SK-N-SH (cell line): ENCODE data around the gene TRIM9. TPM values are rescaled to one million over a fixed set of nuclear protein-coding genes. Genes with fewer than 3 reads are reported as not detected.

Experiments used
- CTCF ChIA-PET: fragments of 300-600, 350-600 bp; formaldehyde crosslinking; extraction: SDS; loops from one replicate; lab custom pipeline; 2021; lab: Yijun Ruan, JAX
- POLR2A ChIA-PET: fragments of 350-600 bp; sonication (Branson Sonifier 250); formaldehyde crosslinking; extraction: SDS; loops from one replicate; lab custom pipeline; 2020; ENCODE audit warnings: antibody characterized with exemption, inconsistent platforms; lab: Yijun Ruan, JAX
- DNase-seq: peaks from one replicate; pipeline ENCODE4 v3.0.0; 2012
- H2AFZ ChIP-seq: fragments of 200-600 bp; sonication (generic); 2 replicates; pipeline ENCODE4 v1.8.1; 2016; ENCODE audit warnings: antibody characterized with exemption, mild to moderate bottlenecking, low read depth
- H3F3A ChIP-seq: fragments of 200-600 bp; sonication (generic); replicated peaks from 2 replicates; pipeline ENCODE3; 2016; ENCODE audit warnings: antibody characterized with exemption, mild to moderate bottlenecking; ENCODE audit not compliant: insufficient read depth
- H3K27ac ChIP-seq, 2 experiments: fragments of 200-500 bp in 1 of 2; fragments of 200-600 bp in 1 of 2; sonication (Bioruptor generic) in 1 of 2; sonication (generic), shearing (Covaris generic) in 1 of 2; 2 replicates each; pipeline versions ENCODE4 v1.5.1 to v1.6.1; 2014 to 2016; ENCODE audit warnings: low read depth in 2 of 2, inconsistent platforms in 1 of 2, low read length in 1 of 2, mild to moderate bottlenecking in 1 of 2, mixed read lengths in 1 of 2
- H3K27me3 ChIP-seq: fragments of 200-600 bp; sonication (generic), shearing (Covaris generic); 2 replicates; pipeline ENCODE4 v1.6.1; 2016; ENCODE audit warnings: mixed run types; ENCODE audit not compliant: insufficient read depth
- H3K36me3 ChIP-seq, 2 experiments: fragments of 200-500 bp in 1 of 2; fragments of 200-600 bp in 1 of 2; sonication (Bioruptor generic) in 1 of 2; sonication (generic) in 1 of 2; replicated peaks in 1 of 2; 2 replicates each; pipeline versions ENCODE3 to v1.5.1; 2014 to 2016; ENCODE audit warnings: low read length in 1 of 2, mild to moderate bottlenecking in 1 of 2; ENCODE audit not compliant: insufficient read depth in 2 of 2, control insufficient read depth in 1 of 2
- H3K4me1 ChIP-seq, 2 experiments: fragments of 200-500 bp in 1 of 2; fragments of 200-600 bp in 1 of 2; sonication (Bioruptor generic) in 1 of 2; sonication (generic), shearing (Covaris generic) in 1 of 2; 2 replicates each; pipeline versions ENCODE4 v1.5.1 to v1.6.1; 2014 to 2016; ENCODE audit warnings: low read depth in 1 of 2, low read length in 1 of 2, mixed run types in 1 of 2; ENCODE audit not compliant: insufficient read depth in 2 of 2, control insufficient read depth in 1 of 2
- H3K4me2 ChIP-seq: fragments of 200-600 bp; sonication (generic), shearing (Covaris generic); 2 replicates; pipeline ENCODE4 v1.6.1; 2017; ENCODE audit warnings: mixed run types
- H3K4me3 ChIP-seq, 2 experiments: fragments of 200-500 bp in 1 of 2; fragments of 200-600 bp in 1 of 2; sonication (Bioruptor generic) in 1 of 2; sonication (generic), shearing (Covaris generic) in 1 of 2; 2 replicates each; pipeline versions ENCODE4 v1.5.1 to v1.8.1; 2014 to 2016; ENCODE audit warnings: low read depth in 2 of 2, inconsistent platforms in 1 of 2, low read length in 1 of 2, mild to moderate bottlenecking in 1 of 2, mixed read lengths in 1 of 2, moderate library complexity in 1 of 2
- H3K79me2 ChIP-seq: fragments of 200-600 bp; sonication (generic); 2 replicates; pipeline ENCODE4 v1.8.1; 2017; ENCODE audit warnings: mild to moderate bottlenecking; ENCODE audit not compliant: insufficient read depth
- H3K9ac ChIP-seq: fragments of 200-600 bp; sonication (generic); 2 replicates; pipeline ENCODE4 v1.6.1; 2017; ENCODE audit warnings: mixed run types
- H3K9me2 ChIP-seq: fragments of 200-600 bp; sonication (generic); 2 replicates; pipeline ENCODE4 v1.6.1; 2017; ENCODE audit warnings: mixed run types
- H3K9me3 ChIP-seq: fragments of 200-600 bp; sonication (generic); 2 replicates; pipeline ENCODE4 v1.6.1; 2017; ENCODE audit warnings: mixed run types, mild to moderate bottlenecking, moderate library complexity
- H4K20me1 ChIP-seq: fragments of 200-600 bp; sonication (generic); 2 replicates; pipeline ENCODE4 v1.6.1; 2017; ENCODE audit warnings: mild to moderate bottlenecking, mixed run types; ENCODE audit not compliant: insufficient read depth
- CHD2 ChIP-seq: fragments of 150-350 bp; IDR thresholded peaks from 2 replicates; pipeline ENCODE4 v1.6.1; 2018; ENCODE audit warnings: low read length; ENCODE audit not compliant: partially characterized antibody
- EP300 ChIP-seq, 2 experiments: IDR thresholded peaks; 2 replicates each; pipeline versions ENCODE4 v1.4.0 to v1.6.1; 2012; ENCODE audit warnings: borderline replicate concordance in 1 of 2, low read depth in 1 of 2, low read length in 1 of 2
- FOXJ3 ChIP-seq: sonication (generic); formaldehyde crosslinking; IDR thresholded peaks from 2 replicates; pipeline ENCODE4 v1.5.1; 2020; ENCODE audit warnings: mild to moderate bottlenecking, missing genetic modification reagents
- GABPA ChIP-seq: IDR thresholded peaks from 2 replicates; pipeline ENCODE4 v1.4.0; 2012; ENCODE audit warnings: low read depth, mild to moderate bottlenecking
- GATA2 ChIP-seq: sonication (generic); formaldehyde crosslinking; IDR thresholded peaks from 2 replicates; pipeline ENCODE4 v1.5.0; 2020; ENCODE audit warnings: mild to moderate bottlenecking, missing genetic modification reagents
- POLR2AphosphoS5 ChIP-seq: IDR thresholded peaks from 2 replicates; pipeline ENCODE4 v1.6.1; 2012; ENCODE audit warnings: low read depth, low read length
- REST ChIP-seq: IDR thresholded peaks from 2 replicates; pipeline ENCODE4 v1.6.1; 2012; ENCODE audit warnings: mild to moderate bottlenecking, low read depth, low read length, moderate library complexity
- RFX5 ChIP-seq: IDR thresholded peaks from 2 replicates; pipeline ENCODE4 v1.6.1; 2012; ENCODE audit warnings: mild to moderate bottlenecking, improper control_type of control experiment, low read length
- SMC3 ChIP-seq: IDR thresholded peaks from 2 replicates; pipeline ENCODE4 v1.6.1; 2012; ENCODE audit warnings: low read depth, low read length, improper control_type of control experiment
- USF2 ChIP-seq: fragments of 150-350 bp; IDR thresholded peaks from 2 replicates; pipeline ENCODE4 v1.6.1; 2017; ENCODE audit warnings: antibody characterized with exemption, low read length, low read depth, borderline replicate concordance
- YY1 ChIP-seq: IDR thresholded peaks from 2 replicates; pipeline ENCODE4 v1.4.0; 2012; ENCODE audit warnings: low read depth, mild to moderate bottlenecking
- WGBS: methylation state at CpG from one replicate; pipeline ENCODE4 v1.1.6; 2017; ENCODE audit warnings: low lambda C conversion rate; 5-methylcytosine and 5-hydroxymethylcytosine counted together
- polyA plus RNA-seq, 3 experiments: library from polyadenylated mRNA; depleted of rRNA; stranded (reverse); fragments of >200 nt; gene quantifications; 2 replicates each; pipeline ENCODE4 v1.2.3, GENCODE V29; 2012
- TF ChIP-seq, protein P1 (sequence below): IDR thresholded peaks from 2 replicates; pipeline ENCODE4; 2012
- TF ChIP-seq, protein P2 (sequence below): fragments of 150-350 bp; IDR thresholded peaks from 2 replicates; pipeline ENCODE4 v1.6.1; 2016; ENCODE audit warnings: mild to moderate bottlenecking, low read depth, low read length

TRIM9 gene
- polyA plus RNA-seq, 1 of the 3 experiments (the other 2 are of a cell fraction), result 3.9 TPM

DNA sequence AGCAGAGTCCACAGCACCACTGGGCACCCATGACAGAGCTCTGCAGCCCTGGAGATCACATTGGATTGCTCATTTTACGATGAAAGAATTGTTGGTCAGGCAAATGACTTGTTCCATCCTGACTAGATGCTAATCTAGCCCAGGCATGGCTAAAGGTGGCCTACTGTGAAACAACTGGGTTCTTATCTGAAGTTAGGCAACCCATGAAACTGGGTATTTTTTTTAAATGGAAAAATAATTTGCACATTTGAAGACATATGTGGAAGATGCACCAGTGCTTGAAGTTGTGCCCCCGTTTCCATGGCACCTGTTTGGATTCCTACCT is 158.9 kb downstream of the TRIM9 start:
- Histone ChIP-seq H3F3A (peaks cover 13% of the 10 kb centered on the region), H3K27me3 (no peaks in the 10 kb centered on the region)

GRCh38 chr14:50935126-50936015 is 159.5 kb downstream of the TRIM9 start:
- no peaks in the 10 kb centered on the region for H4K20me1 ChIP-seq
- POLR2A ChIA-PET, result no interaction called here
- no peaks in the 10 kb centered on the region for H3K27me3 ChIP-seq
- peaks cover 0 to 6% of the 10 kb centered on the region in 2 experiments; a peak in 2 of 4 replicates for H3K4me1 ChIP-seq
- no peaks in the 10 kb centered on the region for H3K9me3 ChIP-seq
- H3K9ac ChIP-seq, result no peak overlapping the region
- H2AFZ ChIP-seq, result no peak overlapping the region
- peaks cover 11% of the 10 kb centered on the region for H3F3A ChIP-seq
- H3K79me2 ChIP-seq, result no peaks in the 10 kb centered on the region
- peaks cover 12 to 30% of the 10 kb centered on the region in 2 experiments for H3K36me3 ChIP-seq
- 67% methylated on average over 5 of the region's 5 CpGs for WGBS
- H3K4me2 ChIP-seq, result no peak overlapping the region
- H3K9me2 ChIP-seq, result no peaks in the 10 kb centered on the region
- no peak for DNase-seq
- no peak for TF ChIP-seq POLR2AphosphoS5
- TF ChIP-seq, protein P1, sequence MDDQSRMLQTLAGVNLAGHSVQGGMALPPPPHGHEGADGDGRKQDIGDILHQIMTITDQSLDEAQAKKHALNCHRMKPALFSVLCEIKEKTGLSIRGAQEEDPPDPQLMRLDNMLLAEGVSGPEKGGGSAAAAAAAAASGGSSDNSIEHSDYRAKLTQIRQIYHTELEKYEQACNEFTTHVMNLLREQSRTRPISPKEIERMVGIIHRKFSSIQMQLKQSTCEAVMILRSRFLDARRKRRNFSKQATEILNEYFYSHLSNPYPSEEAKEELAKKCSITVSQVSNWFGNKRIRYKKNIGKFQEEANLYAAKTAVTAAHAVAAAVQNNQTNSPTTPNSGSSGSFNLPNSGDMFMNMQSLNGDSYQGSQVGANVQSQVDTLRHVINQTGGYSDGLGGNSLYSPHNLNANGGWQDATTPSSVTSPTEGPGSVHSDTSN, result no peak
- no peak for TF ChIP-seq YY1
- TF ChIP-seq GABPA, result no peak
- TF ChIP-seq CHD2, result no peak
- no peak for TF ChIP-seq RFX5
- TF ChIP-seq SMC3, result no peak
- no peak for TF ChIP-seq EP300 (IDR thresholded peaks at IDR 0.05; ENCODE audit: borderline replicate concordance in 1 of 2, low read depth in 1 of 2, low read length in 1 of 2)
- TF ChIP-seq FOXJ3, result no peak
- TF ChIP-seq, protein P2, sequence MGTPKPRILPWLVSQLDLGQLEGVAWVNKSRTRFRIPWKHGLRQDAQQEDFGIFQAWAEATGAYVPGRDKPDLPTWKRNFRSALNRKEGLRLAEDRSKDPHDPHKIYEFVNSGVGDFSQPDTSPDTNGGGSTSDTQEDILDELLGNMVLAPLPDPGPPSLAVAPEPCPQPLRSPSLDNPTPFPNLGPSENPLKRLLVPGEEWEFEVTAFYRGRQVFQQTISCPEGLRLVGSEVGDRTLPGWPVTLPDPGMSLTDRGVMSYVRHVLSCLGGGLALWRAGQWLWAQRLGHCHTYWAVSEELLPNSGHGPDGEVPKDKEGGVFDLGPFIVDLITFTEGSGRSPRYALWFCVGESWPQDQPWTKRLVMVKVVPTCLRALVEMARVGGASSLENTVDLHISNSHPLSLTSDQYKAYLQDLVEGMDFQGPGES, result no peak
- TF ChIP-seq USF2, result no peak
- H3K4me3 ChIP-seq, result no peak overlapping the region
- no peak overlapping the region for H3K27ac ChIP-seq
- CTCF ChIA-PET, result no interaction called here

More for the DNA sequence above, 158.9 kb downstream of the TRIM9 start:
- CTCF ChIA-PET, result interaction anchor here (1.5 kb wide), 1 partner anchor 158 kb away, joined by 3 read pairs; no protein-coding TSS in a partner anchor
- Histone ChIP-seq H3K4me1 (peaks cover 0 to 6% of the 10 kb centered on the region in 2 experiments; a peak in 2 of 4 replicates), H3K27ac (no peak overlapping the region), H3K79me2 (no peaks in the 10 kb centered on the region), H3K4me2 (no peak overlapping the region), H3K9me2 (no peaks in the 10 kb centered on the region), H3K9ac (no peak overlapping the region), H3K36me3 (peaks cover 7 to 24% of the 10 kb centered on the region in 2 experiments), H3K4me3 (no peak overlapping the region), H4K20me1 (no peaks in the 10 kb centered on the region), H2AFZ (no peak overlapping the region), H3K9me3 (no peaks in the 10 kb centered on the region)
- 57% methylated on average over 2 of the region's 2 CpGs for WGBS
- POLR2A ChIA-PET, result no interaction called here
- no peak for DNase-seq
- TF ChIP-seq YY1 (no peak), POLR2AphosphoS5 (no peak), CHD2 (no peak), GATA2 (CRISPR knock-in tag) (no peak), REST (no peak)
